OCI-M1 (cell line): Measurements from ENCODE around the gene CD79A.

Source experiments
- DNase-seq: peaks from one replicate; lab custom pipeline; 2025; lab: John Stamatoyannopoulos, UW

CD79A gene

GRCh38 chr19:41883821-41884733 is 7.0 kb downstream of the CD79A start:
- peak; percentile 99 for DNase-seq

- no peak for DNase-seq
Observed at GRCh38 chr19:41886761-41887710, 10.0 kb downstream of the CD79A start.

DNA sequence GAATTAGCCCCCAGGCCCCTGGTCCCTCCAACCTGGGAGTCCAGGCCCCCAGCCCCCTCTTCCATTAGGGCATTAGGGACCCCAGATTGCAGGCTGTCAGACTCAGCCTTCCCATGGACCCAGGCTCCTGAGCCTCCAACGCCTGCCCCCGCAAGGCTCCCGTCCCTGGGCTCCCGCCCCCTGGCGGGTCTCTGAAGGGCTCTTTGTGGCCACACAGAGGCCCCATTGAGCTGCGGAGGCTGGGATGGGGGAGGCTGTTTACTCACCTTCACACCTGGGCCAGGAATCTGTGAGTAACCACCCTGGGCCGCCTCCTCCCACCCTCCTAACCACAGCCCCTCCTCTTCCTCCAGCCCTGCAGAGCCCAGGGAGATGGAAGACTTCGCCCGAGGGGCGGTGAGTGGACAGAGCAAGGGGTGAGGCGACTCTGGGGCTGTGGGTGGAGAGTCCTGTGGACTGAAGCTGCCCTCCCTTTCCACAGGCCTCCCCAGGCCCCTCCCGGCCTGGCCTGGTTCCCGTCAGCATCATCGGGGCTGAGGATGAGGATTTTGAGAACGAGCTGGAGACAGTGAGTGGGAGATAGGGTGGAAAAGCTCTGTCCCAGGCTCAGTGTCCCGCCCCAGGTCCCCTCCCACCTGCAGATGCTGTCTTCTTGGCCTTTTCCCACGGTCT is 10.8 kb downstream of the CD79A start:
- no peak for DNase-seq

DNA sequence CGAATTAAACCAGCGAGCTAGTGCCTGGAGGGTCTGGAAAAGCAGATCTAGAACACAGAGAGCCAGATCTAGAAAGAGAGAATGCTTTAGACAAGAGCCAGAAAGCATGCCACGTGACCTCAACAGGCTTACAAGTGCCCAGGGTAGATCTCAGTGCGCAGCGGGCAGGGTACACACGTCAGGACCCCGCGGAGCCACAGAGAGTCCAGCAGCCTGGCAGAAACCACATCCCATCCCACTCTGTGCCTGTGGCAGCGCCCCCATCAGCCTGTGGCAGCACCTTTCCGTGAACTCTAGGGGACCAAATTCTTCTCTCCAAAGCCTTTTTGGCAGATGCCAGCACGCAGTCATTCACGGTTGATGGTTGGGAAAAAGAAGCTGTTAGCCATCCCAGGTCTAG is 11.8 kb downstream of the CD79A start:
- DNase-seq, result no peak

GRCh38 chr19:41889896-41890295 is 12.8 kb downstream of the CD79A start:
- no peak for DNase-seq

DNA sequence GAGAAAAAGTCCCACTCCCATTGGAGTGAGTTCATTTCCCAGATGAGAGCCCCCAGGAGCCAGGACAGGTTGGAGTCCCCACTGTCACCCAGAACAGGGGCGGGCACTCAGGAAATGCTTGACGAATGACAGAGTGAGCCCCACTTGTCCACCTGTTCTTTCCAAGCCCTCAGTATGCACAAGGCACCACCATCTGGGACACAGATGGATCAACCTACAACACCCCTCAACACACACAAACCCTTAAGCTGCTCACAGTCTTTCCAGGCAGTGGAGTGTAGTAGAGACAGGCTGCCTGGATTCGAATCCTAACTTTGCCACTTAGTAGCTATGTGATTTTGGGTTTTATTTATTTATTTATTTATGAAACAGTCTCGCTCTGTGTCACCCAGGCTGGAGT is 13.9 kb downstream of the CD79A start:
- no peak for DNase-seq

GRCh38 chr19:41892173-41892902 is 15.3 kb downstream of the CD79A start:
- no peak for DNase-seq

GRCh38 chr19:41893899-41894298 is 16.8 kb downstream of the CD79A start:
- peak; percentile 47 for DNase-seq

DNA sequence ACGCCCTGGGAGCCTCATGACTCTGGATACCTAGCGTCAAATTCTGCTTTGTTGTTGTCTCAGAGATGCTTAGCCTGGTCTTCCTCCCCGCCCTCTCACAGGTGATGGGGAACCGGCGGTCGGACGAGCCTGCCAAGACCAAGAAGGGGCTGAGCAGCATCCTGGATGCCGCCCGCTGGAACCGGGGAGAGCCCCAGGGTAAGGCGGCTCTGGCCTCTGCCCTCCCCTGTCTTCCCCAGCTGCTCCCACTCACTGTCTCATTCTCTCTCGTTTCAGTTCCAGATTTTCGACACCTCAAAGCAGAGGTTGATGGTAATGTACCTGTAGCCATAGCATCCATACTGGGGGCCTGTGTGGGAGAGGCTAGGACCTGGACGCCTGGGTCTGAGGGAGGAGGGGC is 17.3 kb downstream of the CD79A start:
- no peak for DNase-seq

DNA sequence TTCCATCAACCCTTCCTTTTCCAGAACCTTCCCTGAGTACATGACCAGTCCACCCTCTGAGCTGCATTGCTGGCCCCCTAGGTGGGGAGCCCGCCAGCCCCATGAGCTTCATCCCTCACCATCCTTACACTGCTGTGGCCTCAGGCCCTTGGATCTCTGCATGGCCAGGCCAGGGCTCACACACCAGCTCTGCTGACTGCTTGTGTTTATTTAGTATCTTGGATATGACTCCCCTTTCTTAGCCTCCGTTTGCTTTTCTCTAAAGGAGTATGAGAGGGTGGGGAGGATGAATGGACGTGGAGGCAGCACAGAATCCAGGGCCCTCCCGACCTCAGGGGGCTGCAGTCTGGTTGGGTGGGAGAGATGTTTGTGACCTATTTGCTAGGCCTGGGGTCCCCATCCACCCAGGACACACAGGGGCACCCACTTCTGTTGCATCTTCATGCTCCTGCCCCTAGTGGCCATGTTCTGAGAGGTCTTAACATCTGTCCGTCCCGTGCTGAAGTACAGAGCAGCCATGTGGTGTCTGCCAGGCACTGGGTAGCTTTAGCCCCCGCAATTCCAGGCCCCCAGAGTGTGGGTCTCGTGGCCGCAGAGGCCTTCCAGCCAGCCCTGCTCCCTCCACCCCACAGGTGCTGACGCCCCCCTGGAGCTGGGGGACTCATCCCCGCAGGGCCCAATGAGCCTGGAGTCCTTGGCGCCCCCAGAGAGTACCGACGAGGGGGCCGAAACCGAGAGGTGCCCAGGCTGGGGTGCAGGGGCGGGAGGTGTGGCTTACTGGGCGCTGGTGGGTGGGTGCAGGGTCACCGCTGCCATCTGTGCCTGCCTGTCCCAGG is 18.9 kb downstream of the CD79A start:
- DNase-seq, result no peak

DNA sequence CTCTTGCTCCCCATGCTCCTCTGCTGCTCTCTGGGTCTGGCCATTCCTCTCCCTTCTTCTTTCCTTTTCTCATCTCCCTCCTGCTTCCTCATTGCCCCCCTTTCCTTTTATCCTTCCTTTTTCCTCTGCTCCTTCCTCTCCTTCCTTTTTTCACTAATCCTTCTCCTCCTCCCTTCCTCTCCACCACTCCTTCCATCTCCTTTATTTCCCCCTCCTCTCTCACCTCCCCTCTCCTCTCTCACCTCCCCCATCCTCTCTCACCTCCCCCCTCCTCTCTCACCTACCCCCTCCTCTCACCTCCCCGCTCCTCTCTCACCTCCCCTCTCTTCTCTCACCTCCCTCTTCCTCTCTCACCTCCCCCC is 19.5 kb downstream of the CD79A start:
- DNase-seq, result no peak

DNA sequence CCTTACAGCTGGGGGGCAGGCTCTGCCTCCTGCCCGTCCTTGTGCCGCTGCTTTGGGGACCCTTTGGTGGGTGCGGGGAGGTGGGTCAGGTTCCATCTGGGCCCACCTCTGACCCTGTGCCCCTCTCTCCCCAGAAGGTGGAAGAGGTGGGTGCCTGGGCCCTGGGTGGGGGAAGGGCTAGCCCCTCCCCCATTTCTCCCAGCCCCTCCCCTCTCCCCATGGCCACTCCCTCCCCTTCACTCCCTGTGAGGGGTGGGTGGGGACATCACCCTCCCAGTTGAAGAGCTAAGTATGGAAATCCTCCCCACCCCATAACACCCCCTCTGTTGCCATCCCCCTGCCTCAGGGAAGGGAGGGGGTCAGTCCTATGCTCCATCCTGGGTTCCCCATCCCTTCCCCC is 20.1 kb downstream of the CD79A start:
- DNase-seq, result no peak

GRCh38 chr19:41897820-41898219 is 20.7 kb downstream of the CD79A start:
- no peak for DNase-seq

GRCh38 chr19:41898235-41898634 is 21.2 kb downstream of the CD79A start:
- no peak for DNase-seq

- no peak for DNase-seq
Observed at GRCh38 chr19:41901707-41902360, 24.8 kb downstream of the CD79A start.

DNA sequence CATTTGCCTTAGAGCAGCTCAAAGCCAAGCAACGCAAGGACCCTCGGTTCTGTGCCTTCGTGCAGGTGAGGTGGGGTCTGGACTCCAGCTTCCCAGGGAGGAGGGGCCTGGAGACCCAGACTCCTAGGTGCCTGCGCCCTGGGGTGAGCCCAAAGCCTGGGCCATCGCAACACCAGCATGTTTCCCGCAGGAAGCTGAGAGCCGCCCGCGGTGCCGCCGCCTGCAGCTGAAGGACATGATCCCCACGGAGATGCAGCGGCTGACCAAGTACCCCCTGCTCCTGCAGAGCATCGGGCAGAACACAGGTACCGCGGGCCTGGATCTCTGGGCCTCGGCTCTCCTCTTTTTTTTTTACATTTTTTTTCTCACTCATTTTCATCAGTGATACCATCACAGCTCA is 25.5 kb downstream of the CD79A start:
- no peak for DNase-seq

- DNase-seq, result no peak
Observed at GRCh38 chr19:41903193-41903953, 26.3 kb downstream of the CD79A start.

GRCh38 chr19:41904118-41904870 is 27.2 kb downstream of the CD79A start:
- no peak for DNase-seq
